PC-9 (cell line): ENCODE results near the gene MPND.

Source experiments
- EZH2 ChIP-seq: fragments of 200-600 bp; sonication (generic); IDR thresholded peaks from 2 replicates; pipeline ENCODE4 v1.8.0; 2017; ENCODE audit warnings: antibody characterized with exemption, low read depth
- TF ChIP-seq, protein P1 (sequence below): fragments of 200-600 bp; sonication (generic); conservative IDR thresholded peaks from 2 replicates; pipeline ENCODE4 v1.6.1; 2017; ENCODE audit warnings: mixed run types, antibody characterized with exemption, mild to moderate bottlenecking, moderate library complexity

DNA sequence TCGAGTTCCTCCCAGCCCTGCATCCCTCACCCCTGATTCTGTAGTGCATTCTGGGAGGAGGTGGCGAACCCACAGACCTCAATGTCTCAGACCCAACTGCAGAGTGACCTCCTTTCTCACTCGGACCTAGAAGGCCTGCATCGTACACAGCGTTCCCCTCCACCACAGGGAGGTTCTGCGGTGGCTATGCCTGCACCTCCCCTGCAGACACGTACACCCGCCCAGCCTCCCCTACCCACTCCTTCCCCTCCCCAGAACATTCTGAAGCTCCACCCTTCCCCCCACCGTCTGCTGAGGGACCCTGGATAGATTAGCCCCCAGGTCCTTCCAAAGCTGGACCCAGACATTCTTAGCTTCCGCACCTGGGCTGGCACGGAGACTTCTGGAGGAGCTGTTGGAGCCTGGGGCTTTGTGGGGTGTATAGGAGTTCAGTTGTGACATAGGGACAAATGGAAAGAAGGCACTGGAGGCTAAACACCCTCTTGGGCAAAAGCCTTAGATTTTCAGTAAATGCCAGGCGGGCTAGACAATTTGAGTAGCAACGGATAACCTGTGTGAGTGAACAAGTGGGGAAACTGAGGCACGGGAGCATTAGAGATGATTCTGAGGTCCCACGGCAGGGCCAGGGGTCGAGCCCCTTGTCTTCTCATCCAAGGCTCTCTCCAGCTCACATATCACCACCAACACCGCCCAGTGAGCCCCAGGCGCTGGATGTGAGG, 39.4 kb upstream of the MPND start:
- TF ChIP-seq, protein P1, sequence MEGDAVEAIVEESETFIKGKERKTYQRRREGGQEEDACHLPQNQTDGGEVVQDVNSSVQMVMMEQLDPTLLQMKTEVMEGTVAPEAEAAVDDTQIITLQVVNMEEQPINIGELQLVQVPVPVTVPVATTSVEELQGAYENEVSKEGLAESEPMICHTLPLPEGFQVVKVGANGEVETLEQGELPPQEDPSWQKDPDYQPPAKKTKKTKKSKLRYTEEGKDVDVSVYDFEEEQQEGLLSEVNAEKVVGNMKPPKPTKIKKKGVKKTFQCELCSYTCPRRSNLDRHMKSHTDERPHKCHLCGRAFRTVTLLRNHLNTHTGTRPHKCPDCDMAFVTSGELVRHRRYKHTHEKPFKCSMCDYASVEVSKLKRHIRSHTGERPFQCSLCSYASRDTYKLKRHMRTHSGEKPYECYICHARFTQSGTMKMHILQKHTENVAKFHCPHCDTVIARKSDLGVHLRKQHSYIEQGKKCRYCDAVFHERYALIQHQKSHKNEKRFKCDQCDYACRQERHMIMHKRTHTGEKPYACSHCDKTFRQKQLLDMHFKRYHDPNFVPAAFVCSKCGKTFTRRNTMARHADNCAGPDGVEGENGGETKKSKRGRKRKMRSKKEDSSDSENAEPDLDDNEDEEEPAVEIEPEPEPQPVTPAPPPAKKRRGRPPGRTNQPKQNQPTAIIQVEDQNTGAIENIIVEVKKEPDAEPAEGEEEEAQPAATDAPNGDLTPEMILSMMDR, result no peak
- TF ChIP-seq EZH2, result no peak
